ENCODE results near the gene LRRC55.
"Not testable (repeated sequence)": the region's sequence is repeated elsewhere in the genome, so short reads cannot be mapped to it uniquely, and the experiment has no call there.

LRRC55 gene

GRCh38 chr11:57161351-57161750 lies 20.4 kb upstream of the LRRC55 start:
- no peak for DNase-seq (ENCODE audit: low spot score)

GRCh38 chr11:57162179-57162898 lies 19.4 kb upstream of the LRRC55 start:
- DNase-seq (ENCODE audit: low spot score), result no peak

GRCh38 chr11:57163160-57163868 lies 18.4 kb upstream of the LRRC55 start:
- no peak for DNase-seq (ENCODE audit: low spot score)

GRCh38 chr11:57164317-57164716 lies 17.4 kb upstream of the LRRC55 start:
- no peak for DNase-seq (ENCODE audit: low spot score)

GRCh38 chr11:57167125-57167846 lies 14.5 kb upstream of the LRRC55 start:
- DNase-seq (ENCODE audit: low spot score), result no peak

- not testable (repeated sequence) for DNase-seq (ENCODE audit: low spot score)
Measured at GRCh38 chr11:57169732-57170313, 11.9 kb upstream of the LRRC55 start.

GRCh38 chr11:57172031-57172430 lies 9.7 kb upstream of the LRRC55 start:
- DNase-seq (ENCODE audit: low spot score), result no peak

GRCh38 chr11:57174656-57175055 lies 7.1 kb upstream of the LRRC55 start:
- DNase-seq (ENCODE audit: low spot score), result no peak

- no peak for DNase-seq (ENCODE audit: low spot score)
Measured at GRCh38 chr11:57175478-57175877, 6.3 kb upstream of the LRRC55 start.

GRCh38 chr11:57178334-57178733 lies 3.4 kb upstream of the LRRC55 start:
- no peak for DNase-seq (ENCODE audit: low spot score)

- no peak for DNase-seq (ENCODE audit: low spot score)
Measured at GRCh38 chr11:57179681-57180080, 2.1 kb upstream of the LRRC55 start.

- no peak for DNase-seq (ENCODE audit: low spot score)
Measured at GRCh38 chr11:57180081-57180561, 1.6 kb upstream of the LRRC55 start.

GRCh38 chr11:57180964-57181363 lies 789 bp upstream of the LRRC55 start:
- DNase-seq (ENCODE audit: low spot score), result no peak

- DNase-seq (ENCODE audit: low spot score), result no peak
Measured at GRCh38 chr11:57182896-57183295, 1.1 kb downstream of the LRRC55 start.

- no peak for DNase-seq (ENCODE audit: low spot score)
Measured at GRCh38 chr11:57190548-57190947, 8.8 kb downstream of the LRRC55 start.

GRCh38 chr11:57191311-57192219 lies 9.8 kb downstream of the LRRC55 start:
- DNase-seq (ENCODE audit: low spot score), result no peak

GRCh38 chr11:57192316-57192715 lies 10.6 kb downstream of the LRRC55 start:
- DNase-seq (ENCODE audit: low spot score), result no peak

- DNase-seq (ENCODE audit: low spot score), result no peak
Measured at GRCh38 chr11:57196596-57196995, 14.8 kb downstream of the LRRC55 start.

- DNase-seq (ENCODE audit: low spot score), result no peak
Measured at GRCh38 chr11:57197762-57198161, 16.0 kb downstream of the LRRC55 start.

- no peak for DNase-seq (ENCODE audit: low spot score)
Measured at GRCh38 chr11:57199330-57199729, 17.6 kb downstream of the LRRC55 start.

GRCh38 chr11:57200917-57201316 lies 19.2 kb downstream of the LRRC55 start:
- no peak for DNase-seq (ENCODE audit: low spot score)

All from germinal center (tissue), 1 donor.